Measurements from ENCODE around the gene ADAM12.
"Not testable (repeated sequence)": the region's sequence is repeated elsewhere in the genome, so short reads cannot be mapped to it uniquely, and the experiment has no call there.

Gene ADAM12

GRCh38 chr10:126402721-126403695 is 14.7 kb upstream of the ADAM12 start:
- no peak for DNase-seq

- DNase-seq, result no peak
These were observed 12.4 kb upstream of the ADAM12 start for GRCh38 chr10:126400641-126401040.

GRCh38 chr10:126398924-126399323 is 10.6 kb upstream of the ADAM12 start:
- no peak for DNase-seq

GRCh38 chr10:126398383-126398743 is 10.1 kb upstream of the ADAM12 start:
- no peak for DNase-seq

GRCh38 chr10:126397640-126398382 is 9.5 kb upstream of the ADAM12 start:
- no peak for DNase-seq

- no peak for DNase-seq
These were observed 8.9 kb upstream of the ADAM12 start for GRCh38 chr10:126397156-126397555.

- DNase-seq, result no peak
These were observed 6.7 kb upstream of the ADAM12 start for GRCh38 chr10:126394948-126395347.

- no peak for DNase-seq
These were observed 4.8 kb upstream of the ADAM12 start for GRCh38 chr10:126393076-126393475.

- no peak for DNase-seq
These were observed 4.2 kb upstream of the ADAM12 start for GRCh38 chr10:126392469-126392868.

GRCh38 chr10:126392068-126392467 is 3.8 kb upstream of the ADAM12 start:
- DNase-seq, result no peak

GRCh38 chr10:126391192-126391885 is 3.1 kb upstream of the ADAM12 start:
- no peak for DNase-seq

GRCh38 chr10:126390324-126390723 is 2.0 kb upstream of the ADAM12 start:
- no peak for DNase-seq

- peak in 2 of 4 experiments; percentile 18 to 26 for DNase-seq
These were observed 996 bp downstream of the ADAM12 start for GRCh38 chr10:126387041-126387921.

- no peak for DNase-seq
These were observed 3.9 kb downstream of the ADAM12 start for GRCh38 chr10:126384269-126384873.

- no peak for DNase-seq
These were observed 7.8 kb downstream of the ADAM12 start for GRCh38 chr10:126380352-126381076.

- DNase-seq, result not testable (repeated sequence)
These were observed 9.1 kb downstream of the ADAM12 start for GRCh38 chr10:126379166-126379565.

GRCh38 chr10:126376956-126377355 is 11.3 kb downstream of the ADAM12 start:
- DNase-seq, result no peak

- no peak for DNase-seq
These were observed 12.2 kb downstream of the ADAM12 start for GRCh38 chr10:126375926-126376554.

GRCh38 chr10:126375299-126375698 is 13.0 kb downstream of the ADAM12 start:
- no peak for DNase-seq

GRCh38 chr10:126374435-126374834 is 13.8 kb downstream of the ADAM12 start:
- no peak for DNase-seq

GRCh38 chr10:126373972-126374371 is 14.3 kb downstream of the ADAM12 start:
- no peak for DNase-seq
